Measurements from ENCODE around the gene ANKRD16.
"Not testable (repeated sequence)": the region's sequence is repeated elsewhere in the genome, so short reads cannot be mapped to it uniquely, and the experiment has no call there.

Gene ANKRD16

DNA sequence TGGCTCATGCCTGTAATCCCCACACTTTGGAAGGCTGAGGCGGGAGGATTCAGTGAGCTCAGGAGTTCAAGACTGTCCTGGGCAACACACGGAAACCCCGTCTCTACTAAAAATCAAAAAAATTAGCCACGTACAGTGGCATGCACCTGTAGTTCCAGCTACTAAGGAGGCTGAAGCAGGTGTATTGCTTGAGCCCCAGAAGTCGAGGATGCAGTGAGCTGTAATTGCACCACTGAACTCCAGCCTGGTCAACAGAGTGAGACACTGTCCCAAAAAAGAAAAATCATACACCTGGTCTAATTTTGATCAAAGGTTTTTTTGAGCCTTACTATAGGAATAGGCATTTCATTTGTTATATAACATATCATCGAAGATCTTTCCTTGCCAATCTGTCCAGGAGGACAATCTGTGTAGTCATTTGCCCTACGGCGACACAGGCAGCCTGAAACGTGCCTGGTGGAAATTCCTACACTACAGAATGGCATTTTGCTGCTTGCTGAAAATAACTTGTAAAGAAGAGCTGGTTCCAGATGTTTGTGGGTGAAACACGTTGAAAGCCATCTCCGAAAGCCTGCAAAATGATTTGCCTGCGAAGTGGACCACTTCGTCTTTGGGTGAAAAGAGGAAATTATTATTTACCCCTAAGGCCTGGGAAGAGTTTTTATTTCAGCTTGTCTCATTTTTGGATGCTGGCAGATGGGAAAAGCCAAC lies 45.2 kb downstream of the ANKRD16 start:
- TF ChIP-seq, protein P1, sequence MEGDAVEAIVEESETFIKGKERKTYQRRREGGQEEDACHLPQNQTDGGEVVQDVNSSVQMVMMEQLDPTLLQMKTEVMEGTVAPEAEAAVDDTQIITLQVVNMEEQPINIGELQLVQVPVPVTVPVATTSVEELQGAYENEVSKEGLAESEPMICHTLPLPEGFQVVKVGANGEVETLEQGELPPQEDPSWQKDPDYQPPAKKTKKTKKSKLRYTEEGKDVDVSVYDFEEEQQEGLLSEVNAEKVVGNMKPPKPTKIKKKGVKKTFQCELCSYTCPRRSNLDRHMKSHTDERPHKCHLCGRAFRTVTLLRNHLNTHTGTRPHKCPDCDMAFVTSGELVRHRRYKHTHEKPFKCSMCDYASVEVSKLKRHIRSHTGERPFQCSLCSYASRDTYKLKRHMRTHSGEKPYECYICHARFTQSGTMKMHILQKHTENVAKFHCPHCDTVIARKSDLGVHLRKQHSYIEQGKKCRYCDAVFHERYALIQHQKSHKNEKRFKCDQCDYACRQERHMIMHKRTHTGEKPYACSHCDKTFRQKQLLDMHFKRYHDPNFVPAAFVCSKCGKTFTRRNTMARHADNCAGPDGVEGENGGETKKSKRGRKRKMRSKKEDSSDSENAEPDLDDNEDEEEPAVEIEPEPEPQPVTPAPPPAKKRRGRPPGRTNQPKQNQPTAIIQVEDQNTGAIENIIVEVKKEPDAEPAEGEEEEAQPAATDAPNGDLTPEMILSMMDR (IDR thresholded peaks at IDR 0.05; ENCODE audit: low read depth, low read length), result no peak
- no peak overlapping the region for H3K4me3 ChIP-seq (ENCODE audit: low read depth, low read length)

GRCh38 chr10:5843686-5844344 lies 45.9 kb downstream of the ANKRD16 start:
- no peak overlapping the region for H3K4me3 ChIP-seq (ENCODE audit: low read depth, low read length)
- TF ChIP-seq, protein P1 (IDR thresholded peaks at IDR 0.05; ENCODE audit: low read depth, low read length), result no peak

- no peak overlapping the region for H3K4me3 ChIP-seq (ENCODE audit: low read depth, low read length)
- TF ChIP-seq, protein P1 (IDR thresholded peaks at IDR 0.05; ENCODE audit: low read depth, low read length), result no peak
These were observed 47.7 kb downstream of the ANKRD16 start for GRCh38 chr10:5841965-5842364.

GRCh38 chr10:5840314-5841307 lies 49.1 kb downstream of the ANKRD16 start:
- TF ChIP-seq, protein P1 (IDR thresholded peaks at IDR 0.05; ENCODE audit: low read depth, low read length), result no peak
- no peak overlapping the region for H3K4me3 ChIP-seq (ENCODE audit: low read depth, low read length)

DNA sequence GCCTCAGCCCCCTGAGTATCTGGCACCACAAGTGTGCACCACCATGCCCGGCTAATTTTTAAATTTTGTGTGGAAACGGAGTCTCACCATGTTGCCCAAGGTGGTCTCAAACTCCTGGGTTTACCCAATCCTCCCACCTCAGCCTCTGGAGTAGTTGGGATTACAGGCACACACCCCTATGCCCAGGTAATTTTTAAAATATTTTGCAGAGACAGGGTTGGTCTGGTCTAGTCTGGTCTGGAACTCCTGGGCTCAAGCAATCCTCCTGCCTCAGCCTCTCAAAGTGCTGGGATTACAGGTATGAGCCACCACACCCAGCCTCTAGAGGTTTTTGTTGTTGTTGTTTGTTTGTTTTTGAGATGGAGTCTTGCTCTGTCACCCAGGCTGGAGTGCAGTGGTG lies 53.5 kb downstream of the ANKRD16 start:
- H3K4me3 ChIP-seq (ENCODE audit: low read depth, low read length), result not testable (repeated sequence)

DNA sequence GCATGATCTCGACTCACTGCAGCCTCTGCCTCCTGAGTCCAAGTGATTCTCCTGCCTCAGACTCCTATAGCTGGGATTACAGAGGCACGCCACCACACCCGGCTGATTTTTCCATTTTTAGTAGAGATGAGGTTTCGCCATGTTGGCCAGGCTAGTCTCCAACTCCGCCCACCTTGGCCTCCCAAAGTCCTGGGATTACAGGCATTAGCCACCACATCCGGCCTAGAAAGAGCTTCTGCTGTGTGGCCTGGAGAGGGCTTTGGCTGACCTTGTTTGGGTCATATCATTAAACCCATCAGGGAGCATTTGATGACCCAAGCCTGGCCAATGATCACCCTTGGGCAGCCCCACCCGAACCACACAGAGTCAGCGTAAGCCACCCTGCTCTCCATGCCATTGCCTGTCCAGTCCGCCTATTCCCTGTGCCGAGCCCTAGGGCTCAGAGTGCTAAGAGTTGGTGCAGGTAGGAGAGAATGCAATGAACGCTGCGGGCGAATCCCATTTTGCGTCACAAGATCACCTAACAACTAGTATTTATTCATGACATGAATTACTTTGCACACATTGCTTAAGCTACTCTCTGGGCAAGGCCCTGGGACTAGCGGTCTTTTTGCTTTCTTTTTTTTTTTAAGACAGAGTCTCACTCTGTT lies 54.1 kb downstream of the ANKRD16 start:
- TF ChIP-seq, protein P1 (IDR thresholded peaks at IDR 0.05; ENCODE audit: low read depth, low read length), result no peak
- H3K4me3 ChIP-seq (ENCODE audit: low read depth, low read length), result no peak overlapping the region

GRCh38 chr10:5833814-5834213 lies 55.9 kb downstream of the ANKRD16 start:
- TF ChIP-seq, protein P1 (IDR thresholded peaks at IDR 0.05; ENCODE audit: low read depth, low read length), result no peak
- no peak overlapping the region for H3K4me3 ChIP-seq (ENCODE audit: low read depth, low read length)

Data from WI38 (cell line).